HG02884 (cell line): Measurements from ENCODE around the gene NPAS3.

Experiments used
- ATAC-seq: cut with Tn5 transposase; IDR thresholded peaks from one replicate; pipeline ENCODE4 v1.9.1; 2021; ENCODE audit warnings: mild to moderate bottlenecking, moderate library complexity; ENCODE audit not compliant: unreplicated experiment

Gene NPAS3

GRCh38 chr14:33240466-33240865, 301.8 kb downstream of the NPAS3 start:
- no peak for ATAC-seq

GRCh38 chr14:33241331-33241730, 302.7 kb downstream of the NPAS3 start:
- no peak for ATAC-seq

GRCh38 chr14:33249233-33249820, 310.6 kb downstream of the NPAS3 start:
- no peak for ATAC-seq

GRCh38 chr14:33250963-33251362, 312.3 kb downstream of the NPAS3 start:
- ATAC-seq: no peak

GRCh38 chr14:33254342-33254741, 315.7 kb downstream of the NPAS3 start:
- no peak for ATAC-seq

- ATAC-seq: no peak
Measured at GRCh38 chr14:33254861-33255395, 316.2 kb downstream of the NPAS3 start.

GRCh38 chr14:33257796-33258195, 319.1 kb downstream of the NPAS3 start:
- ATAC-seq: no peak

- ATAC-seq: no peak
Measured at GRCh38 chr14:33259764-33260163, 321.1 kb downstream of the NPAS3 start.

- no peak for ATAC-seq
Measured at GRCh38 chr14:33271216-33271615, 332.5 kb downstream of the NPAS3 start.

GRCh38 chr14:33271891-33272290, 333.2 kb downstream of the NPAS3 start:
- no peak for ATAC-seq

GRCh38 chr14:33273978-33274377, 335.3 kb downstream of the NPAS3 start:
- no peak for ATAC-seq

- ATAC-seq: no peak
Measured at GRCh38 chr14:33275879-33276278, 337.2 kb downstream of the NPAS3 start.

- no peak for ATAC-seq
Measured at GRCh38 chr14:33279865-33280264, 341.2 kb downstream of the NPAS3 start.

- ATAC-seq: no peak
Measured at GRCh38 chr14:33280646-33281045, 342.0 kb downstream of the NPAS3 start.

- ATAC-seq: no peak
Measured at GRCh38 chr14:33282331-33283230, 343.9 kb downstream of the NPAS3 start.

GRCh38 chr14:33285902-33286700, 347.4 kb downstream of the NPAS3 start:
- ATAC-seq: no peak

- ATAC-seq: no peak
Measured at GRCh38 chr14:33287189-33287588, 348.5 kb downstream of the NPAS3 start.

GRCh38 chr14:33290641-33291040, 352.0 kb downstream of the NPAS3 start:
- ATAC-seq: no peak

- no peak for ATAC-seq
Measured at GRCh38 chr14:33291529-33292104, 352.9 kb downstream of the NPAS3 start.

GRCh38 chr14:33294419-33294818, 355.7 kb downstream of the NPAS3 start:
- ATAC-seq: no peak

- ATAC-seq: no peak
Measured at GRCh38 chr14:33297565-33297964, 358.9 kb downstream of the NPAS3 start.
